Measurements from ENCODE around the gene CNDP1.
"Not testable (repeated sequence)": the region's sequence is repeated elsewhere in the genome, so short reads cannot be mapped to it uniquely, and the experiment has no call there.

The CNDP1 gene

GRCh38 chr18:74558096-74558495, 23.8 kb downstream of the CNDP1 start:
- in situ Hi-C loops (cut with HindIII; ENCODE audit: low pct_ligation_motif_present, low sequenced_read_pairs): loop anchor here (25.0 kb wide), 1 partner anchor 96 kb away; the partner anchor contains the start of gene DIPK1C
- no peaks in the 10 kb centered on the region for H3K36me3 ChIP-seq (replicated peaks)
- no peak for TF ChIP-seq CTCF (IDR thresholded peaks at IDR 0.05; ENCODE audit: low read depth, low read length, missing control alignments)
- DNase-seq: no peak
- no peaks in the 10 kb centered on the region for H3K27me3 ChIP-seq (replicated peaks)
- H3K4me3 ChIP-seq (ENCODE audit: low read depth, low read length): no peak overlapping the region
- no peak overlapping the region for H3K27ac ChIP-seq

- no peak for DNase-seq
- no peak for TF ChIP-seq CTCF (IDR thresholded peaks at IDR 0.05; ENCODE audit: low read depth, low read length, missing control alignments)
- in situ Hi-C loops (cut with HindIII; ENCODE audit: low pct_ligation_motif_present, low sequenced_read_pairs): loop anchor here (25.0 kb wide), 1 partner anchor 100 kb away; the partner anchor contains the start of gene DIPK1C
- H3K36me3 ChIP-seq (replicated peaks): no peaks in the 10 kb centered on the region
- no peak overlapping the region for H3K27ac ChIP-seq
- no peak overlapping the region for H3K4me3 ChIP-seq (ENCODE audit: low read depth, low read length)
- no peaks in the 10 kb centered on the region for H3K27me3 ChIP-seq (replicated peaks)
Measured at GRCh38 chr18:74562131-74562730, 27.9 kb downstream of the CNDP1 start.

GRCh38 chr18:74562775-74563174, 28.5 kb downstream of the CNDP1 start:
- no peaks in the 10 kb centered on the region for H3K27me3 ChIP-seq (replicated peaks)
- no peak overlapping the region for H3K27ac ChIP-seq
- DNase-seq: no peak
- no peak overlapping the region for H3K4me3 ChIP-seq (ENCODE audit: low read depth, low read length)
- TF ChIP-seq CTCF (IDR thresholded peaks at IDR 0.05; ENCODE audit: low read depth, low read length, missing control alignments): no peak
- in situ Hi-C loops (cut with HindIII; ENCODE audit: low pct_ligation_motif_present, low sequenced_read_pairs): loop anchor here (25.0 kb wide), 1 partner anchor 100 kb away; the partner anchor contains the start of gene DIPK1C
- H3K36me3 ChIP-seq (replicated peaks): no peaks in the 10 kb centered on the region

- H3K4me3 ChIP-seq (ENCODE audit: low read depth, low read length): no peak overlapping the region
- no peak overlapping the region for H3K27ac ChIP-seq
- no peak for TF ChIP-seq CTCF (IDR thresholded peaks at IDR 0.05; ENCODE audit: low read depth, low read length, missing control alignments)
- DNase-seq: no peak
- in situ Hi-C loops (cut with HindIII; ENCODE audit: low pct_ligation_motif_present, low sequenced_read_pairs): loop anchor here (25.0 kb wide), 1 partner anchor 102 kb away; the partner anchor contains the start of gene DIPK1C
- H3K27me3 ChIP-seq (replicated peaks): no peaks in the 10 kb centered on the region
- no peaks in the 10 kb centered on the region for H3K36me3 ChIP-seq (replicated peaks)
Measured at GRCh38 chr18:74563999-74564398, 29.7 kb downstream of the CNDP1 start.

GRCh38 chr18:74565164-74565563, 30.9 kb downstream of the CNDP1 start:
- H3K36me3 ChIP-seq (replicated peaks); DNase-seq; H3K27ac ChIP-seq; H3K4me3 ChIP-seq (ENCODE audit: low read depth, low read length); H3K27me3 ChIP-seq (replicated peaks): not testable (repeated sequence)
- in situ Hi-C loops (cut with HindIII; ENCODE audit: low pct_ligation_motif_present, low sequenced_read_pairs): loop anchor here (25.0 kb wide), 1 partner anchor 103 kb away; the partner anchor contains the start of gene DIPK1C

GRCh38 chr18:74565993-74566392, 31.7 kb downstream of the CNDP1 start:
- in situ Hi-C loops (cut with HindIII; ENCODE audit: low pct_ligation_motif_present, low sequenced_read_pairs): loop anchor here (25.0 kb wide), 1 partner anchor 104 kb away; the partner anchor contains the start of gene DIPK1C
- DNase-seq: not testable (repeated sequence)

GRCh38 chr18:74567822-74568221, 33.5 kb downstream of the CNDP1 start:
- no peak overlapping the region for H3K4me3 ChIP-seq (ENCODE audit: low read depth, low read length)
- TF ChIP-seq CTCF (IDR thresholded peaks at IDR 0.05; ENCODE audit: low read depth, low read length, missing control alignments): no peak
- H3K27ac ChIP-seq: no peak overlapping the region
- no peak for DNase-seq
- in situ Hi-C loops (cut with HindIII; ENCODE audit: low pct_ligation_motif_present, low sequenced_read_pairs): loop anchor here (25.0 kb wide), 1 partner anchor 106 kb away; the partner anchor contains the start of gene DIPK1C
- H3K36me3 ChIP-seq (replicated peaks): no peaks in the 10 kb centered on the region
- H3K27me3 ChIP-seq (replicated peaks): no peaks in the 10 kb centered on the region

More at GRCh38 chr18:74565993-74566392, 31.7 kb downstream of the CNDP1 start:
- not testable (repeated sequence) for H3K27ac ChIP-seq; H3K27me3 ChIP-seq (replicated peaks); H3K36me3 ChIP-seq (replicated peaks); H3K4me3 ChIP-seq (ENCODE audit: low read depth, low read length)
